Stimulated activated memory B cell treated with anti-CD40 and anti-IgM and Interleukin-4, amounts not matched to agents 10 μg/mL and 1 μg/mL and 100 μg/mL, for 72 hours (primary cell): ENCODE measurements around the gene PARP14.
"Not testable (repeated sequence)": the region's sequence is repeated elsewhere in the genome, so short reads cannot be mapped to it uniquely, and the experiment has no call there.

Experiments used
- ATAC-seq: fragments of 150-1000 bp; cut with Tn5 transposase; 2 replicates; pipeline ENCODE4 v1.10.0; 2021
- H3K27ac Mint-ChIP-seq: one replicate; pipeline ENCODE4 v1.8.0; 2022; ENCODE audit warnings: mild to moderate bottlenecking, mixed read lengths
- H3K27me3 Mint-ChIP-seq: one replicate; pipeline ENCODE4 v1.8.0; 2022; ENCODE audit warnings: mixed read lengths
- H3K36me3 Mint-ChIP-seq: one replicate; pipeline ENCODE4 v1.8.0; 2022; ENCODE audit warnings: mixed read lengths
- H3K4me1 Mint-ChIP-seq: one replicate; pipeline ENCODE4 v1.8.0; 2022; ENCODE audit warnings: mixed read lengths
- H3K4me3 Mint-ChIP-seq: one replicate; pipeline ENCODE4 v1.8.0; 2022; ENCODE audit warnings: mild to moderate bottlenecking, moderate library complexity, mixed read lengths
- H3K9me3 Mint-ChIP-seq: one replicate; pipeline ENCODE4 v1.8.0; 2022; ENCODE audit warnings: mixed read lengths

Gene PARP14

GRCh38 chr3:122680475-122681283 is at the start of gene PARP14:
Gene PARP14 (plus strand): TSS chr3:122680839. CDS start chr3:122680884, 45 bp downstream.
- Mint-ChIP-seq H3K9me3 (no peaks in the 10 kb centered on the region), H3K4me1 (peaks cover 65% of the 10 kb centered on the region), H3K27me3 (no peaks in the 10 kb centered on the region), H3K4me3 (peak within 1 kb of the TSS; percentile 93), H3K36me3 (peaks cover 14% of the 10 kb centered on the region), H3K27ac (peak within 1 kb of the TSS; percentile 96)
- peak; percentile 70 for ATAC-seq

GRCh38 chr3:122635789-122636188 is 44.9 kb upstream of the PARP14 start:
- Mint-ChIP-seq H3K4me1 (peaks cover 7% of the 10 kb centered on the region), H3K27me3 (no peaks in the 10 kb centered on the region), H3K36me3 (peaks cover 59% of the 10 kb centered on the region), H3K27ac (no peak overlapping the region), H3K4me3 (no peak overlapping the region), H3K9me3 (no peaks in the 10 kb centered on the region)
- ATAC-seq, result no peak

- H3K9me3 Mint-ChIP-seq, result no peaks in the 10 kb centered on the region
- H3K27me3 Mint-ChIP-seq, result no peaks in the 10 kb centered on the region
- H3K27ac Mint-ChIP-seq, result no peak overlapping the region
- no peak overlapping the region for H3K4me3 Mint-ChIP-seq
- ATAC-seq, result no peak
- peaks cover 7% of the 10 kb centered on the region for H3K4me1 Mint-ChIP-seq
- peaks cover 56% of the 10 kb centered on the region for H3K36me3 Mint-ChIP-seq
These were observed 43.9 kb upstream of the PARP14 start for GRCh38 chr3:122636697-122637096.

- Mint-ChIP-seq H3K4me3 (no peak overlapping the region), H3K27me3 (no peaks in the 10 kb centered on the region), H3K9me3 (no peaks in the 10 kb centered on the region), H3K27ac (no peak overlapping the region), H3K4me1 (peaks cover 11% of the 10 kb centered on the region), H3K36me3 (peaks cover 39% of the 10 kb centered on the region)
- ATAC-seq, result no peak
These were observed 40.1 kb upstream of the PARP14 start for GRCh38 chr3:122640437-122640999.

GRCh38 chr3:122642935-122643334 is 37.7 kb upstream of the PARP14 start:
- no peak overlapping the region for H3K27ac Mint-ChIP-seq
- no peak overlapping the region for H3K4me3 Mint-ChIP-seq
- H3K36me3 Mint-ChIP-seq, result peaks cover 17% of the 10 kb centered on the region
- H3K27me3 Mint-ChIP-seq, result no peaks in the 10 kb centered on the region
- no peaks in the 10 kb centered on the region for H3K9me3 Mint-ChIP-seq
- no peak for ATAC-seq
- peaks cover 28% of the 10 kb centered on the region for H3K4me1 Mint-ChIP-seq

GRCh38 chr3:122646146-122646988 is 34.3 kb upstream of the PARP14 start:
- H3K4me1 Mint-ChIP-seq, result peaks cover 28% of the 10 kb centered on the region
- no peaks in the 10 kb centered on the region for H3K9me3 Mint-ChIP-seq
- ATAC-seq, result peak; percentile 54
- H3K27ac Mint-ChIP-seq, result peak overlapping the region; percentile 2
- H3K36me3 Mint-ChIP-seq, result no peaks in the 10 kb centered on the region
- H3K27me3 Mint-ChIP-seq, result no peaks in the 10 kb centered on the region
- no peak overlapping the region for H3K4me3 Mint-ChIP-seq

GRCh38 chr3:122651233-122651907 is 29.3 kb upstream of the PARP14 start:
- ATAC-seq, H3K4me3 Mint-ChIP-seq, H3K9me3 Mint-ChIP-seq, H3K27ac Mint-ChIP-seq, H3K36me3 Mint-ChIP-seq, H3K27me3 Mint-ChIP-seq: not testable (repeated sequence)
- peaks cover 10% of the 10 kb centered on the region for H3K4me1 Mint-ChIP-seq

GRCh38 chr3:122651962-122652361 is 28.7 kb upstream of the PARP14 start:
- H3K4me1 Mint-ChIP-seq, result not testable (repeated sequence)

GRCh38 chr3:122658336-122658735 is 22.3 kb upstream of the PARP14 start:
- not testable (repeated sequence) for H3K27me3 Mint-ChIP-seq, H3K36me3 Mint-ChIP-seq, H3K9me3 Mint-ChIP-seq, H3K4me3 Mint-ChIP-seq, ATAC-seq, H3K27ac Mint-ChIP-seq
- peaks cover 25% of the 10 kb centered on the region for H3K4me1 Mint-ChIP-seq

More at GRCh38 chr3:122651962-122652361, 28.7 kb upstream of the PARP14 start:
- H3K9me3 Mint-ChIP-seq, H3K4me3 Mint-ChIP-seq, H3K27ac Mint-ChIP-seq, H3K27me3 Mint-ChIP-seq, H3K36me3 Mint-ChIP-seq, ATAC-seq: not testable (repeated sequence)

- Mint-ChIP-seq H3K36me3 (no peaks in the 10 kb centered on the region), H3K4me3 (no peak overlapping the region), H3K27ac (no peak overlapping the region), H3K4me1 (peaks cover 25% of the 10 kb centered on the region), H3K9me3 (peaks cover 8% of the 10 kb centered on the region), H3K27me3 (no peaks in the 10 kb centered on the region)
- no peak for ATAC-seq
These were observed 20.2 kb upstream of the PARP14 start for GRCh38 chr3:122660297-122660974.

GRCh38 chr3:122661633-122662032 is 19.0 kb upstream of the PARP14 start:
- no peaks in the 10 kb centered on the region for H3K36me3 Mint-ChIP-seq
- peaks cover 8% of the 10 kb centered on the region for H3K9me3 Mint-ChIP-seq
- H3K27ac Mint-ChIP-seq, result peak overlapping the region; percentile 63
- H3K27me3 Mint-ChIP-seq, result no peaks in the 10 kb centered on the region
- H3K4me1 Mint-ChIP-seq, result peaks cover 25% of the 10 kb centered on the region
- H3K4me3 Mint-ChIP-seq, result peak overlapping the region; percentile 59
- peak; percentile 67 for ATAC-seq

GRCh38 chr3:122662505-122662904 is 18.1 kb upstream of the PARP14 start:
- Mint-ChIP-seq H3K36me3 (no peaks in the 10 kb centered on the region), H3K27ac (no peak overlapping the region), H3K4me3 (no peak overlapping the region), H3K27me3 (no peaks in the 10 kb centered on the region), H3K4me1 (peaks cover 25% of the 10 kb centered on the region), H3K9me3 (peaks cover 8% of the 10 kb centered on the region)
- no peak for ATAC-seq

GRCh38 chr3:122665226-122665786 is 15.3 kb upstream of the PARP14 start:
- no peaks in the 10 kb centered on the region for H3K27me3 Mint-ChIP-seq
- H3K9me3 Mint-ChIP-seq, result peaks cover 10% of the 10 kb centered on the region
- H3K4me1 Mint-ChIP-seq, result peaks cover 18% of the 10 kb centered on the region
- no peak overlapping the region for H3K27ac Mint-ChIP-seq
- H3K4me3 Mint-ChIP-seq, result no peak overlapping the region
- ATAC-seq, result no peak
- no peaks in the 10 kb centered on the region for H3K36me3 Mint-ChIP-seq

GRCh38 chr3:122665881-122666280 is 14.8 kb upstream of the PARP14 start:
- Mint-ChIP-seq H3K9me3 (peaks cover 7% of the 10 kb centered on the region), H3K27me3 (no peaks in the 10 kb centered on the region), H3K27ac (no peak overlapping the region), H3K4me1 (peaks cover 13% of the 10 kb centered on the region), H3K4me3 (no peak overlapping the region), H3K36me3 (no peaks in the 10 kb centered on the region)
- no peak for ATAC-seq
